Epidermal melanocyte (primary cell): ENCODE measurements around the gene CYTH3.
"Not testable (repeated sequence)": the region's sequence is repeated elsewhere in the genome, so short reads cannot be mapped to it uniquely, and the experiment has no call there.

Source experiments
- DNase-seq: peaks from one replicate; pipeline ENCODE4 v3.0.0; 2011; ENCODE audit warnings: low spot score; ENCODE audit not compliant: insufficient read length

CYTH3 gene

DNA sequence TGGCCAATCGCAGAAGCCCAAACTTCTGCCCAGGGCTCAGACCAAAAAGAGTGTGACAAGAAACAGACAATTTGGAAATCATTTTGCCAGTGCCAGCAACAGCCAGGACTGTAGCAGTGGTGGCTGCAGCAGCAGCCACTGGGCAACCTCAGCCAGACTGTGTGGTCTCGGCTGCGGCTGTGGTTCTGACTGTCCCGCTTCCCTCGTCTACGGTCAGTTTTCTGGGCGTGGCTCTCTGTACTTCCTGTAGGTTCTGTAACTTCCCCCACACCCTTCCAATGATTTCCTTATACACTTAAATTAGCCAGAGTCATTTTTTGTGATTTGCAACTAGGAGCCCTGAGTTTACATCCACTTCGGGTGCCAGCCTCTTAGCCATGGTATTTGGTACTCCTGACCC, 39.9 kb downstream of the CYTH3 start:
- DNase-seq: no peak

- no peak for DNase-seq
Measured at GRCh38 chr7:6232116-6232515, 40.3 kb downstream of the CYTH3 start.

DNA sequence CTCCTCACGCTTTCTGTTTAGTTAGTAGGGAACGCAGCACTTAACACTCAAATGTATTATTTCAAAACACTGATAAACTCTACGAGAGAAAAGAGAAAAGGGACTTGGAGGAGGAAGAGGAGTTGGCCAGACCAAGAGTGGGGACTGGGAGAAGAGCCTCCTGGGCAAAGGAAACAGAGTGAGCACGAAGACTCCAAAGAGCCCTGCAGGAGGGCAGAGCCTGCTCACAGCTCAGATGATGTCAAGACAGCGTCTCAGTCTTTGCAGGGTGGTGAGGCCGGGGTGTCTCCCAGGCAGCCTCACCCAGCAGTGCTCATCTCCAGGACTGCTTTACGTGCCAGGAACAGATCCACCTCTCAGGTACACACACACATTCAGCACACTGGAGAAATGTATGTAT, 41.2 kb downstream of the CYTH3 start:
- no peak for DNase-seq

DNA sequence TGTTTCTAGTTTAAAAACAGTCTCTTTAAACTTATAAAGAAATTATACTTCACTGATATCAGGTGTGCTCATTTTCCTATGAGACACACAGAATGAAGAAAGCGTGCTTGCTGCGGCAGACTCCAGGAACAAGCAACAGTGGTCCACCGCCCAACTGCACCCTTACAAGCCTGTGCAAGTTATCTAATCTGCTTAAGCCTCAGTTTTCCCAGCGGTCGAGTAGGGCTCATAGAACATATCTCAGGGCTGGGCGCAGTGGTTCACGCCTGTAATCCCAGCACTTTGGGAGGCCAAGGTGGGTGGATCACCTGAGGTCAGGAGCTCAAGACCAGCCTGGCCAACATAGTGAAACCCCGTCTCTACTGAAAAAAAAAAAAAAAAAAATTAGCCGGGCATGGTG, 43.1 kb downstream of the CYTH3 start:
- not testable (repeated sequence) for DNase-seq

GRCh38 chr7:6228361-6229229, 43.8 kb downstream of the CYTH3 start:
- DNase-seq: peak; percentile 87

- DNase-seq: no peak
Measured at GRCh38 chr7:6227294-6227846, 45.1 kb downstream of the CYTH3 start.

DNA sequence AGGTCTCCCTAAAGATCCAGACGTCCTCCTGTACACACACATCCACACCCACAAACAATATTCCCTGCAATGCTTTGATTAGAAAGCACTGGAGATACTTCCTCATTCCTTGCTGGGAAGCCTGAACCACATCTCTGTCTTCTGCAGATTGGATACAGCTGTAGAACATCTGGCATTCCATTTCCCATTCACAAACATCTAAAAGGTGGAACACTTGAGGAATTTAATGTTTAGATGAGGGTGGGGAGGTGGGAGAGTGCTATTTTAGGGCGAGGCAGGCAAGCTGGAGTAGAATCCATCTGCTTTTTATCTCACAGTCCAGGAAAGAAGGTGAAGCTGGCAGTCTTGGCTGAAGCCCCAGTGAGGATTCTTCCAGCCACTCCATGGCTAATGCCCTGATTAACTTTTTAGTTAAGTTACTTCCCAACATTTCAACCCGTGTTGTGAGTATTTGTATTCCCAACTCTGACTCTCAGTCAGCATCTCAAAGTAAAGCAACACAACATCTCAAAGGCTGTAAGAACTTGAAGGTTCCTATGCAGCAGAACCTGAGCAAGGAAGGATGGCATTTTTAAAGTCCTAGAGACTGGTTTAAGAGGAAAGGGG, 46.1 kb downstream of the CYTH3 start:
- DNase-seq: peak; percentile 37

DNA sequence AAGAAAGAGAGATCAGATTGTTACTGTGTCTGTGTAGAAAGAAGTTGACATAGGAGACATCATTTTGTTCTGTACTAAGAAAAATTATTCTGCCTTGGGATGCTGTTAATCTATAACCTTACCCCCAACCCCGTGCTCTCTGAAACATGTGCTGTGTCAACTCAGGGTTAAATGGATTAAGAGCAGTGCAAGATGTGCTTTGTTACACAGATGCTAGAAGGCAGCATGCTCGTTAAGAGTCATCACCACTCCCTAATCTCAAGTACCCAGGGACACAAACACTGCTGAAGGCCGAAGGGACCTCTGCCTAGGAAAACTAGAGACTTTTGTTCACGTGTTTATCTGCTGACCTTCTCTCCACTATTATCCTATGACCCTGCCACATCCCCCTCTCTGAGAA, 49.0 kb downstream of the CYTH3 start:
- not testable (repeated sequence) for DNase-seq

DNA sequence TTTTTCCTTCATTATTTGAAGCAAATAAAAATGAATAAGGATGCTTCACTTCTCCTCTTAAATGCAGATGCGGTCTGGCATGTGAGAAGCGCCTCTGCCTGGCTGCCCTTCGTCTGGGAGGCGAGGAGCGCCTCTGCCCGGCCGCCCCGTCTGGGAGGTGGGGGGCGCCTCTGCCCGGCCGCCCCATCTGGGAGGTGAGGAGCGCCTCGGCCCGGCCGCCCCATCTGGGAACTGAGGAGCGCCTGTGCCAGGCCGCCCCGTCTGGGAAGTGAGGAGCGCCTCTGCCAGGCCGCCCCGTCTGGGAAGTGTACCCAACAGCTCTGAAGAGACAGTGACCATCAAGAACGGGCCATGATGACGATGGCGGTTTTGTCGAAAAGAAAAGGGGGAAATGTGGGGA, 49.4 kb downstream of the CYTH3 start:
- not testable (repeated sequence) for DNase-seq

- no peak for DNase-seq
Measured at GRCh38 chr7:6221340-6222319, 50.8 kb downstream of the CYTH3 start.

DNA sequence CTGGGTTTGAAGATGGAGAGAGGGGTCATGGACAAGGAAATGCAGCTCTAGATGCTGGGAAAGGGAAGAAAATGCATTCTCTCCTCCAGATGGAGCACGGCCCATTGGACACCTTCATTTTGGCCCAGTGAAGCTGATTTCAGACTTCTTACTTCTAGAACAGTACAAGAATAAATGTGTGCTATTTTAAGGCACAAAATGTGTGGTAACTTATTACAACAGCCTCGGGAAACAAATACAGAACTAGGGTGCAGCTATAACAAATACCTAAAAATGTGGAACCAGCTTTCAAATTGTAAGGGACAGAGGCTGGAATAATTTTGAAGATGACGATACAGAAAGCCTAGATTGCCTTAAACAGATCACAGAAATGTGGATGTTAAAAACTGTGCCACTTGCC, 54.1 kb downstream of the CYTH3 start:
- DNase-seq: no peak

GRCh38 chr7:6212008-6212407, 60.4 kb downstream of the CYTH3 start:
- DNase-seq: no peak

GRCh38 chr7:6210621-6211372, 61.6 kb downstream of the CYTH3 start:
- DNase-seq: no peak

DNA sequence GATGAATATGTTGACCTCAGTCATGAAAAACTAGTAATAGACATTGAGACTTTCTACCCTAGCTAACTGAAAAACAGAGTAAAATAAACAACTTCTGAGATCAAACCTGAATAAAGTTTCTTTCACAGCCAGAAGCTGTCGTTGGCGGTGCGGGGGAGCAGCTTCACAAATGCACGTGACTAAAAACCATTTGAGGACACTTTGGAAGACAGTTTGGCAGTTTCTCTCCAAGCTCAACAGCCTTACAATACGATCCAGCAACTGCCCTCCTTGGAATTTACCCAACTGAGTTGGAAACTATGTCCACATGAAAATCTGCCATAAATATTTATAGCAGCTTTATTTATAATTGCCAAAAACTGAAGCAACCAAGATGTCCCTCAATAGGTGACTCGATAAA, 63.1 kb downstream of the CYTH3 start:
- no peak for DNase-seq

- no peak for DNase-seq
Measured at GRCh38 chr7:6208573-6209328, 63.7 kb downstream of the CYTH3 start.

DNA sequence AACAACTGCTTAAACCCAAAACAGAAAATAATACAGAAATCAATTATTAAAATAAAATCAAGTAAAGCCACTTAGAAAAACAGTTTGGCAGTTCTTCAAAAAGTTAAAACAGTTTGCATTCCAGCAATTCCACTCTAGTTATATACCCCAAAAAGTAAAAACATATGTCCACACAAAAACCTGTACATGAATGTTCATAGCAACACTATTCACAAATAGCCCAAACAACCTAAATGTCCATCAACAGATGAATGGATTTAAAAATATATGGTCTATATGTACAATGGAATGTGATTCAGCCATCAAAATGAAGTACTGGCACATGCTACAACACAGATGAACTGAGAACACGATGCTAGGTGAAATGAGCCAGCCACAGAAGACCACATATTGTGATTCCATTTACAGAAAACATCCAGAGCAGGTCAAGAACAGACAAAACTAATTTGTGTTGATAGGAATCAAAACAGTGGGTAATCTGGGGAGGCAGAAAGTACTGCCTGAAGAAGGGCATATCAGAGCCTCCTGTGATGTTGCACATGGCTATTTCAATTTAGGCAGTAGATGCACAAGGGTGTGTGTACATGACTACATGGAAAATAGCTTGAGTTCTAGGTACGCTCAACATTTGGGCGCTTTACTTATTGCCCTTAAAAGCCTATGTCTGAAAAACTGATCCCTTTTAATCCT, 66.3 kb downstream of the CYTH3 start:
- DNase-seq: no peak

- DNase-seq: no peak
Measured at GRCh38 chr7:6203381-6203780, 69.0 kb downstream of the CYTH3 start.

DNA sequence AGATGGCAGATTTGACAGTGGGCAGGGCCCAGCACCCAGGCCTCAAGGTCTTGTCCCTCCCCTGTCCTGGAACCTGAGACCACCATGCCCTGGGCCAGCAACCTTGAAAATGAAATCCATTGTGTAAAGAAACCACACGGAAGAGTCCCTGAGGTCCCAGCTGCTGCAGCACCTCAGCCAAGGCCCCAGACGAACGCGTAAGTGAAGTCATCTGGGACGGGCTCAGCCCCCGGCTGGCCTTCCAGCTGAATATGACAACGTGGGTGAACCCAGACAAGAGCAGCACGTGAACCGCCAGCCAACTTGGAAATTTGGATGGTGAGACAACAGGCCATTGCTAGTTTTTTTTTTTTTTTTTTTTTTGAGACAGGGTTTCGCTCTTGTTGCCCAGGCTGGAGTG, 70.3 kb downstream of the CYTH3 start:
- DNase-seq: no peak

- no peak for DNase-seq
Measured at GRCh38 chr7:6200971-6201370, 71.5 kb downstream of the CYTH3 start.
